Karpas-422 (cell line): ENCODE data around the gene EPYC. TPM values are rescaled to one million over a fixed set of nuclear protein-coding genes. Genes with fewer than 3 reads are reported as not detected.

Experiments
- DNase-seq: peaks from one replicate; pipeline ENCODE4 v3.0.0-alpha.2; 2015
- H2AFZ ChIP-seq: fragments of 200-600 bp; sonication (generic); 2 replicates; pipeline ENCODE4 v1.6.1; 2014; ENCODE audit warnings: antibody characterized with exemption, low read length, mixed read lengths
- H3K27ac ChIP-seq: fragments of 200-600 bp; sonication (generic); 2 replicates; pipeline ENCODE4 v1.5.1; 2014; ENCODE audit warnings: mild to moderate bottlenecking, low read length, moderate library complexity
- H3K27me3 ChIP-seq: fragments of 200-600 bp; sonication (generic); 2 replicates; pipeline ENCODE4 v1.6.1; 2014; ENCODE audit warnings: low read length, mixed read lengths
- H3K36me3 ChIP-seq: fragments of 200-600 bp; sonication (generic); 2 replicates; pipeline ENCODE4 v1.6.1; 2014; ENCODE audit warnings: low read length, mixed read lengths; ENCODE audit not compliant: insufficient read depth
- H3K4me1 ChIP-seq: fragments of 200-600 bp; sonication (generic); 2 replicates; pipeline ENCODE4 v1.6.1; 2014; ENCODE audit warnings: mild to moderate bottlenecking, low read length, mixed read lengths
- H3K4me2 ChIP-seq: fragments of 200-600 bp; sonication (generic); 2 replicates; pipeline ENCODE4 v1.6.1; 2014; ENCODE audit warnings: low read length, low read depth, mild to moderate bottlenecking; ENCODE audit not compliant: poor library complexity, severe bottlenecking
- H3K4me3 ChIP-seq: fragments of 200-600 bp; sonication (generic); 2 replicates; pipeline ENCODE4 v1.5.1; 2014; ENCODE audit warnings: mild to moderate bottlenecking, antibody characterized with exemption, low read length, mixed read lengths
- H3K79me2 ChIP-seq: fragments of 200-600 bp; sonication (generic); 2 replicates; pipeline ENCODE4 v1.6.1; 2014; ENCODE audit warnings: mild to moderate bottlenecking, low read length, mixed read lengths
- H3K9ac ChIP-seq: fragments of 200-600 bp; sonication (generic); 2 replicates; pipeline ENCODE4 v1.6.0; 2014; ENCODE audit warnings: low read length
- H3K9me2 ChIP-seq: fragments of 200-600 bp; sonication (generic), shearing (Covaris generic); replicated peaks from 2 replicates; pipeline ENCODE4 v1.6.0; 2014; ENCODE audit warnings: mild to moderate bottlenecking, low read length, moderate library complexity; ENCODE audit not compliant: insufficient read depth
- H3K9me3 ChIP-seq: fragments of 300-700, 200-600 bp; sonication (generic); 2 replicates; pipeline ENCODE4 v1.6.1; 2014; ENCODE audit warnings: low read length, mixed read lengths
- H4K20me1 ChIP-seq: fragments of 200-600 bp; sonication (generic); 2 replicates; pipeline ENCODE4 v1.6.1; 2014; ENCODE audit warnings: mild to moderate bottlenecking, antibody characterized with exemption, low read length, low read depth; ENCODE audit not compliant: insufficient read depth
- total RNA-seq: library from RNA; depleted of rRNA; stranded (reverse); fragments of >200 nt; shearing (Covaris generic); gene quantifications from 2 replicates; pipeline ENCODE4 v1.2.3, GENCODE V29; 2014; ENCODE audit warnings: low replicate concordance

The EPYC gene
- total RNA-seq, 1 experiment from 2014 or later = not detected

GRCh38 chr12:90959032-90959431 lies 45.7 kb downstream of the EPYC start:
- Histone ChIP-seq H3K9me3 (no peaks in the 10 kb centered on the region), H3K27ac (no peak overlapping the region), H3K27me3 (no peaks in the 10 kb centered on the region), H3K79me2 (no peaks in the 10 kb centered on the region), H3K4me3 (no peak overlapping the region), H3K36me3 (no peaks in the 10 kb centered on the region), H4K20me1 (no peaks in the 10 kb centered on the region), H3K9ac (no peak overlapping the region), H3K9me2 (no peaks in the 10 kb centered on the region), H3K4me2 (no peak overlapping the region), H2AFZ (no peak overlapping the region), H3K4me1 (no peaks in the 10 kb centered on the region)
- no peak for DNase-seq

GRCh38 chr12:90958347-90958746 lies 46.4 kb downstream of the EPYC start:
- no peaks in the 10 kb centered on the region for H3K4me1 ChIP-seq
- no peak for DNase-seq
- H3K27me3 ChIP-seq = no peaks in the 10 kb centered on the region
- no peaks in the 10 kb centered on the region for H3K9me3 ChIP-seq
- H4K20me1 ChIP-seq = no peaks in the 10 kb centered on the region
- H3K36me3 ChIP-seq = no peaks in the 10 kb centered on the region
- peak overlapping the region; percentile 41; the same call in 1 of the 2 replicates for H2AFZ ChIP-seq
- no peak overlapping the region for H3K9ac ChIP-seq
- no peaks in the 10 kb centered on the region for H3K79me2 ChIP-seq
- no peak overlapping the region for H3K4me2 ChIP-seq
- H3K27ac ChIP-seq = no peak overlapping the region
- H3K9me2 ChIP-seq = no peaks in the 10 kb centered on the region
- H3K4me3 ChIP-seq = no peak overlapping the region

GRCh38 chr12:90954921-90955320 lies 49.9 kb downstream of the EPYC start, which contains the start of gene CCER1:
Gene CCER1 (minus strand): TSS chr12:90955176. CDS start chr12:90954742, 434 bp downstream.
- Histone ChIP-seq H3K4me2 (no peak within 1 kb of the TSS), H3K36me3 (no peaks in the 10 kb centered on the region), H3K4me1 (no peaks in the 10 kb centered on the region), H3K27ac (no peak within 1 kb of the TSS), H3K9me3 (no peaks in the 10 kb centered on the region), H3K9ac (no peak within 1 kb of the TSS), H2AFZ (no peak within 1 kb of the TSS), H3K79me2 (no peaks in the 10 kb centered on the region), H3K9me2 (no peaks in the 10 kb centered on the region), H4K20me1 (no peaks in the 10 kb centered on the region), H3K4me3 (no peak within 1 kb of the TSS), H3K27me3 (no peaks in the 10 kb centered on the region)
- no peak for DNase-seq

GRCh38 chr12:90954428-90954827 lies 50.3 kb downstream of the EPYC start:
- Histone ChIP-seq H3K9ac (no peak overlapping the region), H3K79me2 (no peaks in the 10 kb centered on the region), H3K36me3 (no peaks in the 10 kb centered on the region), H4K20me1 (no peaks in the 10 kb centered on the region), H3K4me2 (no peak overlapping the region), H3K4me3 (no peak overlapping the region), H3K9me3 (no peaks in the 10 kb centered on the region), H3K9me2 (no peaks in the 10 kb centered on the region), H3K27ac (no peak overlapping the region), H2AFZ (no peak overlapping the region), H3K4me1 (no peaks in the 10 kb centered on the region), H3K27me3 (no peaks in the 10 kb centered on the region)
- no peak for DNase-seq

GRCh38 chr12:90953956-90954421 lies 50.8 kb downstream of the EPYC start:
- Histone ChIP-seq H3K9ac (no peak overlapping the region), H3K79me2 (no peaks in the 10 kb centered on the region), H3K4me2 (no peak overlapping the region), H3K36me3 (no peaks in the 10 kb centered on the region), H3K9me2 (no peaks in the 10 kb centered on the region), H3K4me1 (no peaks in the 10 kb centered on the region), H4K20me1 (no peaks in the 10 kb centered on the region), H3K27me3 (no peaks in the 10 kb centered on the region), H3K27ac (no peak overlapping the region), H3K4me3 (no peak overlapping the region), H2AFZ (no peak overlapping the region), H3K9me3 (no peaks in the 10 kb centered on the region)
- DNase-seq = peak; percentile 85

- H3K4me3 ChIP-seq = no peak overlapping the region
- H3K9me2 ChIP-seq = no peaks in the 10 kb centered on the region
- no peaks in the 10 kb centered on the region for H3K9me3 ChIP-seq
- H2AFZ ChIP-seq = no peak overlapping the region
- no peak overlapping the region for H3K27ac ChIP-seq
- H3K79me2 ChIP-seq = no peaks in the 10 kb centered on the region
- H3K4me2 ChIP-seq = no peak overlapping the region
- no peaks in the 10 kb centered on the region for H3K36me3 ChIP-seq
- H3K9ac ChIP-seq = no peak overlapping the region
- H3K27me3 ChIP-seq = no peaks in the 10 kb centered on the region
- H3K4me1 ChIP-seq = no peaks in the 10 kb centered on the region
- no peak for DNase-seq
- no peaks in the 10 kb centered on the region for H4K20me1 ChIP-seq
These were observed 53.2 kb downstream of the EPYC start for GRCh38 chr12:90951432-90952105.

GRCh38 chr12:90947869-90948268 lies 56.9 kb downstream of the EPYC start:
- H3K4me2 ChIP-seq = no peak overlapping the region

GRCh38 chr12:90945070-90945649 lies 59.6 kb downstream of the EPYC start:
- H3K79me2 ChIP-seq = no peaks in the 10 kb centered on the region
- DNase-seq = peak; percentile 76
- no peaks in the 10 kb centered on the region for H4K20me1 ChIP-seq
- no peaks in the 10 kb centered on the region for H3K4me1 ChIP-seq
- H2AFZ ChIP-seq = no peak overlapping the region
- H3K9me2 ChIP-seq = no peaks in the 10 kb centered on the region
- H3K4me2 ChIP-seq = no peak overlapping the region
- no peaks in the 10 kb centered on the region for H3K27me3 ChIP-seq
- H3K27ac ChIP-seq = no peak overlapping the region
- no peaks in the 10 kb centered on the region for H3K9me3 ChIP-seq
- H3K36me3 ChIP-seq = no peaks in the 10 kb centered on the region
- no peak overlapping the region for H3K9ac ChIP-seq
- no peak overlapping the region for H3K4me3 ChIP-seq

More at GRCh38 chr12:90947869-90948268, 56.9 kb downstream of the EPYC start:
- Histone ChIP-seq H2AFZ (no peak overlapping the region), H3K4me1 (no peaks in the 10 kb centered on the region), H3K9ac (no peak overlapping the region), H3K4me3 (no peak overlapping the region), H3K9me3 (no peaks in the 10 kb centered on the region), H3K27ac (no peak overlapping the region), H3K27me3 (no peaks in the 10 kb centered on the region), H4K20me1 (no peaks in the 10 kb centered on the region), H3K79me2 (no peaks in the 10 kb centered on the region), H3K9me2 (no peaks in the 10 kb centered on the region), H3K36me3 (no peaks in the 10 kb centered on the region)
- DNase-seq = no peak
